ENCODE data around the gene SGSH. TPM values are rescaled to one million over a fixed set of nuclear protein-coding genes. Genes with fewer than 3 reads are reported as not detected.
A peak's percentile ranks its signal among the peaks of the same experiment; 100 is the strongest.

SGSH gene
- total RNA-seq, 1 experiment from 2014 or later = 20.4 TPM

DNA sequence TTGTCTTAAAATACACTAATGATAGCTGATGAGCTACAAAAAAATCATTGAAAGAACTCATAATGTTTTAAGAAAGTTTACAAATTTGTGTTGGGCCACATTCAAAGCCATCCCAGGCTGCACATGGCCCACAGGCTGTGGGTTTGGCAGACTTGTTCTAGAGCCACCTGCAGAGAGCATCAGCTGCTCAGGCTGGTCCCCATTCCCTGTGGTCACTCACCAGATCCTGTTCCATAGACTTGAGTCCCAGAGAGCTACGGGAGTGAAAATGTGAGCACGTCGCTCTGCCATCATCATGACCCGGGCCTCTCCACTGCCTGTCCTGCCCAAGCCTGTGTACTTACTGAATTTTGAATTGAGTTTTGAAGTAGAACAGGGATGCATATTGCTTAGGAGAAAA is 7.0 kb upstream of the SGSH start:
- no peak for DNase-seq (ENCODE audit: low read depth)

GRCh38 chr17:80225230-80225629 is 5.1 kb upstream of the SGSH start:
- no peak for DNase-seq (ENCODE audit: low read depth)

- no peak for DNase-seq (ENCODE audit: low read depth)
These were observed 4.5 kb upstream of the SGSH start for GRCh38 chr17:80224683-80225082.

DNA sequence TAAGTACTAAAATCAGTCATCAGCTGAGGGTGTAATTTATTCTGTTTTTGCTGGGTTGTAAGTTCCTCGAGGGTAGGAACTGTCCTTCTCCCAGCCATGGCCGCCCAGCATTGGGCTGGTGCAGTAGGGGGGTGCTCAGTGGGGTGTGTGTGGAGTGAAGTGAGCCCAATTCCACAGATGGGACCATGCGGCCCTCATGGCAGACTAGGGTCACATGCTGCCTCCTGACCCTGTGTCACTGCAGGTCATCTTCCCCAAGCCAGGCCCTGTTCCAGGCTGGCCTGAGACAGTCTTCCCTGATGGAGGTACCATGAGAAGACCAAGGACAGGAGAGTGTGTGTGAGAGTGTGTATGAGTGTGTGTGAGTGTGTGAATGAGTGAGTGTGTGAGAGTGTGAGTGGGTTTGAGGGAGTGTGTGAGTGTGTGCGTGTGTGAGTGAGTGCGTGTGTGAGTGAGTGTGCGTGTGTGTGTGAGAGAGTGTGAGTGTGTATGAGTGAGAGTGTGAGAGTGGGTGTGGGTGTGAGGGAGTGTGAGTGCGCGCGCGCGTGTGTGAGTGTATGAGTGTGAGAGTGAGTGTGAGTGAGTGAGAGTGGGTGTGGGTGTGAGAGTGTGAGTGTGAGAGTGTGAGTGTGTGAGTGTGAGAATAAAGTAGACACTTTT is 3.8 kb upstream of the SGSH start:
- DNase-seq (ENCODE audit: low read depth) = no peak

DNA sequence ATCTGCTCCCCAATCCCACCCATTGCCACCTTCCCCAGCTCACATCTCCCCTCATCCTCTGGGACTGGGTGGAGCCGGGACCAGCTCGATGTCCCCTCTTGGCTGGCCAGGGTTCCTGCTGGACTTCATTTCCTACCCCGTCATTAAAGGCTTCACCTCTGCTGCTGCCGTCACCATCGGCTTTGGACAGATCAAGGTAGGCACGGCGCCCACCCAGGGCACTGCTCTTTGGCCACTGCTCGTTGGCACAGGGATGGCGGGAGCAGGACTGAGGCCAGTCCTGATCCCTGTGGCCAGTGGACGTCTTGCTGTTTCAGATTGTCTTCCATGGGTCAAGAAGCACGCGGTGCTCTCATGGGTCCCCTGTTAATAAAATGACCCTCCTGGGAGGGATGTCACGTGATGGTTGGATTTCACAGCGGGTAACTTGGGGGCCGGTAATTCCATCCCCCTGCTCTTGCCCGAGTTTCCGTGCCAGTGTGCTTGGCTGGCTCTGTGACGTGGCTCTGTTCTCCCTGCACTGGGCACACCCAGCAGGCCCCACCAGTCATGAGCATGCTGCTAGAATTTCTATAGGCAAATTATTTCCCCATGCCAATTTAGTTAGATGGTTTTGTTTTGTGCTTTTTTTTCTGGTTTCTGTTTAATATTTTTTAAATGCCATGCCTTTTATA is 3.1 kb upstream of the SGSH start:
- DNase-seq (ENCODE audit: low read depth) = no peak

- DNase-seq (ENCODE audit: low read depth) = no peak
These were observed 2.4 kb upstream of the SGSH start for GRCh38 chr17:80222376-80223141.

DNA sequence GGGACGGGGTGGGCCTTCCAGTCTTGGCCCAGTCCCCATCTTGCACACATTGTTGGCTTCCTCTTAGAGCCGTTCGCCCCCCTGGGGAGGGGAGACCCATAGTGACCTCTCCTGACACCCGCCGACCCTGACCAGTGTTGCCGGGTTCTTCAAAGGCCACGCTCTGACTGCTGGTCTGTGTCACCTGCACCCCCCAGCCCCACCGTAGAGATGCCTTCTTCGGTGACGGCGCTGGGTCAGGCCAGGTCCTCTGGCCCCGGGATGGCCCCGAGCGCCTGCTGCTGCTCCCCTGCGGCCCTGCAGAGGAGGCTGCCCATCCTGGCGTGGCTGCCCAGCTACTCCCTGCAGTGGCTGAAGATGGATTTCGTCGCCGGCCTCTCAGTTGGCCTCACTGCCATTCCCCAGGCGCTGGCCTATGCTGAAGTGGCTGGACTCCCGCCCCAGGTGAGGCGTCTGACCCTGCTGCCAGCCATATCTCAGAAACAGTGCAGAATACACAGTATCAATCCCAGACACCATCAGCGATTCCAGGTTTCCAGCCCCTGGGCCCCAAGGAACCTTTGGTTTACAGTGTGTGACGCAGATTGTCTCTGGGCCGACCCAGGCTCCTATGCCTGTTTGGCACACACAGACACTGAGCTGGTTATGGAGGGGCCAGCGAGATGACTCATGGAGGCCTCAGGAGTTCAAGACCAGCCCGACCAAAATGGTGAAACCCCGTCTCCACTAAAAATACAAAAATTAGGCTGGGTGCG is 1.4 kb upstream of the SGSH start:
- no peak for DNase-seq (ENCODE audit: low read depth)

DNA sequence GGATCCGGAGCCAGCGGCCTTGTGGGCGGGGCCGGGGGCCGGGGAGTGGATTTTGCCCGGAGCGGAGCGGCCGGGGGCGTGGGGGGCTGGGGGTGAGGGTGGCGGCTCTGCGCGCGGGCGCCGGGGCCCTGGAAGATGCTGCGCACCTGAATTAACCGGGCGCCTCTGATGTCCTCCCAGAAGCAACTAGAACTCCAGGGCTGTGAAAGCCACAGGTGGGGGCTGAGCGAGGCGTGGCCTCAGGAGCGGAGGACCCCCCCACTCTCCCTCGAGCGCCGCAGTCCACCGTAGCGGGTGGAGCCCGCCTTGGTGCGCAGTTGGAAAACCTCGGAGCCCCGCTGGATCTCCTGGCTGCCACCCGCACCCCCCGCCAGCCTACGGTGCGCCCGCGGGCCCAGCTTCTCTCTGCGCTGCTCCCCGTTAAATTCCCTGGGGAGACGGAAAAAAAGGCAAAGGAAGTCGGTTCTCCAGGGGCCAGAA is 643 bp upstream of the SGSH start:
- DNase-seq (ENCODE audit: low read depth) = no peak

DNA sequence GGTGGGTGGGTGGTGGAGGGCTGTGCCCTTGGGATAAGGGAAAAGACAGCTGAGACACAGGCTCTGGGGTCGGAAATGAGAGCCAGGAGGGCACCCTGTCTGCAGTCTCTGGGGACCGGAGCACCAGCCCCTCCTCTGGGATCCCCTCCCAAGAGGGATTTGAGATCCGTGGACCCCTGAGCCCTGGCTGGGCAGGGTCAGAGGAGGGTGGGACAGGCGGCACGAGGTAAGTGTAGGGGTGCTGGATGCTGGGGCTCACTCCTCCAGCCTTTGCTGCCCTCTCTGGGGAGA is 425 bp downstream of the SGSH start:
- DNase-seq (ENCODE audit: low read depth) = no peak

DNA sequence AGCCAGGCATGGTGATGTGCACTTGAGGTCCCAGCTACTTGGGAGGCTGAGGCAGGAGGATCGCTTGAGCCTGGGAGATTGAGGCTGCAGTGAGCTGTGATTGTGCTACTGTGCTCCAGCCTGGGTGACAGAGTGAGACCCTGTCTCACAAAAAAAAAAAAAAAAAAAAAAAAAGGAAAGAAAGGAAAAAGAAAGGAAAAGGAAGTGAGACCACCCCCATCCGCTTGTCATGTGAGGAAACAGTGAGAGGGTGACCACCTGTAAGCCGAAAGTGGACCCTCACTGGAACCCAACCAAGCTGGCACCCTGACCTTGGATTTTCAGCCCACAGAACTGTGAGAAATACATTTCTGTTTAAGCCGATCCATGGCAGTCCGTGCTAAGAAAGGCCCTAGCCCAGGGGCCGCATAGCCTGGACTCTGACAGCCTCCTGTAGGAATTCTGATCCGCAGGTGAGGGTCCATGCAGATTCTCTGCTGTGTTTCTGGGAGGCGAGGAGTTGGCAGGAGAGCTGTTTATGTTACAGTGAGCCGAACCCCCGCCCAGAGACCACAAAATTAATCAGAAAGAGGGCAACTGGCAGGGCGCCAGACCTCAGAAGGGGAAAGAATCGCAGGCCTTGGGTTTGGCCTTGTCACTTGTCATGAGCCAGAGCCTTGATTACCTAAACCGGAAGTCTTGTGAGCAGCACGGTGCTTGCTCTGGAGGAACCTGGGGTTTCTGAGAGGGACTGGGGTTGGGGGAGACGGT is 945 bp downstream of the SGSH start:
- DNase-seq (ENCODE audit: low read depth) = peak; percentile 85

- no peak for DNase-seq (ENCODE audit: low read depth)
These were observed 1.7 kb downstream of the SGSH start for GRCh38 chr17:80218391-80218790.

DNA sequence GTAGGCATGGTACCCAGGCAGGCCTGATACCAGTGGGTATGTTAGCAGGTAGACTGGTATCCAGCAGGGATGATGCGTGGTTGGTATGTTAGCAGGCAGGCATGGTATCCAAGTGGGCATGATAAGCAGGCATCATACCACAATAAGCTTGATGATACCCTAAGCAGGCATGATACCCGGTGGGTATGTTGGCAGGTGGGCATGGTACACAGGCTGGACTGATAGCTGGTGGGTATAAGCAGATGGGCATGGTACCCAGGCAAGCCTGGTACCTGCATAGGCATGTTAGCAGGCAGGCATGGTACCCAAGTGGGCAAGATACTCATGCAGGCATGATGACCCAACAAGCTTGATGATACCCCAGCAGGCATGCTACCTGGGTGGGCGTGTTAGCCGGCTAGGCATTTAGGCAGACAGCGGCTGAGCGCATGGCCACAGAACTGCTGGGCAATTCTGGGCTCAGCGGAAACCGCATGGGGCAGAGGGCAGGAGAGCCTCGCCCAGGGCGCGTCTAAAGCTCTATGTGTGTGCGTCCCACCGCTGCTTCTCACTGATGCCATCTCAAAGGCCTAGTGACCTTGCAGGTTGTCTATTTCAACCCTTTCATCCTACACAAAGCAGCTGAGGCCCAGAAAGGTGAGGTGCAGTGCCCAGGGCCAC is 2.3 kb downstream of the SGSH start:
- no peak for DNase-seq (ENCODE audit: low read depth)

- DNase-seq (ENCODE audit: low read depth) = no peak
These were observed 3.4 kb downstream of the SGSH start for GRCh38 chr17:80216473-80217456.

DNA sequence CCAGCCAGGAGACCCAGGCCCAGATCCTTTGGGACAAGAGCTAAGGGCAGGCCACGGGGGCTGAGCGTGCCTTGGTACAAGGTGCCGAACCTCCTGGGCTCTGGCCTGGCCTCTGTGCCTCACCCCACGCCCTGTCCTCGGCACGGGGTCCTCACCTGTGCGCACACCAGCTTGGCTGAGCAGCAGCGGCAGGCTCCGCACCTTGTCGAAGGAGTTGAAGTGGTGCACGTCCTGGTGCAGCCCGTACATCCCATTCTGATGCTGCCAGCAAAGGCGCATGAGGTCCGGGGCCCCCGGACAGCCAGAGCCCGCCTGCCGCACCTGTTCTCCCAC is 5.3 kb downstream of the SGSH start:
- no peak for DNase-seq (ENCODE audit: low read depth)

DNA sequence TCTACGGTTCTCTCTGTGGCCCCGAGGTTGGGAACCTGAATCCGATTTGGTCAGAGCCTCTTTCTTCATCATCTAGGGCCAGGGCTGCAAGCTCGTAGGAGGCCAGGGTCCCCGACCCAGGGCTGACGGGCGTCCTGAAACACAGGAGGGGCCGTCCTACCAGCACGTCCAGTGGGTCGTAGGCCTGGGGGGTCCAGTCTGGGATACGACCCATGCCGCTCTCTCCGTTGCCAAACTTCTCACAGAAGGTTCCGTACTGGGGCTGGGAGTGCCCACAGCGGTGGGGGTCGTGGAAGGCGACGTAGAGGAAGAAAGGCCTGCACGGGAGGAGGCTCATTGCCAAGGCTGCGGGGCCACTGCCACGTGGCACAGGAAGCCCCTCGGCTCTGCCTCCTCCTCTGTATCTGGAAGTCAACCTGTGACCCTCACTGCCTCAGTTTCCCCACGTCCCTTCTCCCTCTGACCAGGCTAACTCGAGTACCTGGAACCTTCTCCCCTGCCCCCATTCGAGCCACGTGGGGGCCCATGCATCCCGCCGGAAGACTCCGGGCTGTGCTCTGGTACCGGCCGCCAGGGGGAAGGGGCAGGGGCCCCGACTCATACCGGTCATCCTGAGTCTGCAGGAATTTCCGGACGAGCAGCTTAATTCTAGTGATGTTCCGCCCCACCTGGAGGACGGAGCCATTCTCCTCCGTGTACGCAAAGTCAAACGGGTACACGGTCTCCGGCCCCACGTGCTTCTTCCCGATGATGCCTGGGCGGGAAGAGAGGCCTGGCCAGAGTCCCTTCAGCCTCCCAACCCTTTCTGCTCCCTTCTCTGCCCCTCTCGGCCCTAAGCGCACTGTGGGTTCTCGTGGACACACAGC is 5.9 kb downstream of the SGSH start:
- DNase-seq (ENCODE audit: low read depth) = no peak

DNA sequence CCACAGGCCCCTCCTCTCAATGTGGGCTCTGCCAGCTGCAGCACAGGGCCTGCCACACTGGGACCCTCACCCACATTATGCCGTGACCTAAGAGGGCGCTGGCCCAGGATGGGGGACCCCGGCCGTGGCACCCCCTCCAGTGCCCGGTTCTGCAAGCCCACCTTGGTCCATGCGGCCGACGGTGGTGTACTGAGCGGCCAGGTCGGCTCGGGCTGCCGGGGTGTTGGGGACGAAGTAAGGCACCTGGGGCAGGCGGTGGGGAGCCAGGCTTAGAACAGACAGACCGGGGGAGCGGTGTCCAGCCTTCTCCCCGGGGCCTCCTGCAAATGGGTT is 6.5 kb downstream of the SGSH start:
- DNase-seq (ENCODE audit: low read depth) = no peak

DNA sequence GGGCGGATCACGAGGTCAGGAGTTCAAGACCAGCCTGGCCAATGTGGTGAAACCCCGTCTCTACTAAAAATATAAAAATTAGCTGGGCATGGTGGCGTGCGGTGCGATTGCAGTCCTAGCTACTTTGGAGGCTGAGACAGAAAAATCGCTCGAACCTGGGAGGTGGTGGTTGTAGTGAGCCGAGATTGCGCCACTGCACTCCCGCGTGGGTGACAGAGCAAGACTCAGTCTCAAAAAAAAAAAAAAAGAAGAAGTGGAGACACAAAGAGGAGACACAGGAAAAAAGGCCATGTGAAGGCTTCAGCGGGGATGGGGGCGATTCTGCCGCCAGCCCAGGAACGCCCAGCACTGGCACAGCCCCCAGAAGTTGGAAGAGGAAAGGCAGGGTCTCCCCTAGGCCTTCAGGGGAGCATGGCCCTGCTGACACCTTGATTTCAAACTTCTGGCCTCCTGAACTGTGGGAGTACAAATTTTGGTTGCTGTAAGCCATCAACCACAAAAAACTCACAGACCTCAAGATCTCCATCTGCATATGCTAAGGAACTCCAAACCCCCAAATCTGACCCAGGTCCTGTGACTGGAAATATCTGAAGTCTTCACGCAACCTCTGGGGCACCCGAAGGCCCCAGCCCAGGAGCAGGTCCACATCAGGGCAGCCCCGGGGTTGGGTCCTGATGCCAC is 7.0 kb downstream of the SGSH start:
- DNase-seq (ENCODE audit: low read depth) = no peak

GRCh38 chr17:80212511-80212910 is 7.6 kb downstream of the SGSH start:
- DNase-seq (ENCODE audit: low read depth) = no peak

Data from LHCN-M2 (cell line).